ENCODE results near the gene SALL1.

DNA sequence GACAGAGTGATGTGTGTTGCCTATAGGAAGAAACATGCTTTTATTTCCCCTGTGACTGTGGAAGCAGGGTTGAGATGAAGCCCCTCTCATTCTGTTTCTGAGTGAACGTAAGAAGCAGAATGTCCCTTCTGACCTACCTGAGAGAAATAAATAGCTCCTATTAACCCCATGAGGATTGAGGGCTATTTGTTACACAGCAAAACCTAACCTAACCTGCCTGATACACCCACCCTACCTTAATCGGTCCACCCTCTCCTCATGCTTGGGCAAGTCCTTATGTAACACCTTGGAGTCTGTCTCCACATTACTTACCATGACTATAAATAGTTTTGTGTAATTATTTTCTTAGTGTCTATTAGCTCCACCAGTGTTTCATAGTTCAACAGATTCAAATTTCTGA is 41.9 kb downstream of the SALL1 start:
- TF ChIP-seq, protein P1, sequence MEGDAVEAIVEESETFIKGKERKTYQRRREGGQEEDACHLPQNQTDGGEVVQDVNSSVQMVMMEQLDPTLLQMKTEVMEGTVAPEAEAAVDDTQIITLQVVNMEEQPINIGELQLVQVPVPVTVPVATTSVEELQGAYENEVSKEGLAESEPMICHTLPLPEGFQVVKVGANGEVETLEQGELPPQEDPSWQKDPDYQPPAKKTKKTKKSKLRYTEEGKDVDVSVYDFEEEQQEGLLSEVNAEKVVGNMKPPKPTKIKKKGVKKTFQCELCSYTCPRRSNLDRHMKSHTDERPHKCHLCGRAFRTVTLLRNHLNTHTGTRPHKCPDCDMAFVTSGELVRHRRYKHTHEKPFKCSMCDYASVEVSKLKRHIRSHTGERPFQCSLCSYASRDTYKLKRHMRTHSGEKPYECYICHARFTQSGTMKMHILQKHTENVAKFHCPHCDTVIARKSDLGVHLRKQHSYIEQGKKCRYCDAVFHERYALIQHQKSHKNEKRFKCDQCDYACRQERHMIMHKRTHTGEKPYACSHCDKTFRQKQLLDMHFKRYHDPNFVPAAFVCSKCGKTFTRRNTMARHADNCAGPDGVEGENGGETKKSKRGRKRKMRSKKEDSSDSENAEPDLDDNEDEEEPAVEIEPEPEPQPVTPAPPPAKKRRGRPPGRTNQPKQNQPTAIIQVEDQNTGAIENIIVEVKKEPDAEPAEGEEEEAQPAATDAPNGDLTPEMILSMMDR (IDR thresholded peaks at IDR 0.05 in 2 of 3, conservative IDR thresholded peaks at IDR 0.05 in 1 of 3; ENCODE audit: borderline replicate concordance in 1 of 3, insufficient read depth in 1 of 3, low read depth in 2 of 3, low read length in 2 of 3), result no peak
- TF ChIP-seq POLR2A (IDR thresholded peaks at IDR 0.05; ENCODE audit: borderline replicate concordance, extremely low read depth, insufficient read depth, insufficient read length) (no peak), POLR2AphosphoS5 (IDR thresholded peaks at IDR 0.05; ENCODE audit: low read depth, low read length) (no peak), EGR1 (IDR thresholded peaks at IDR 0.05; ENCODE audit: low read depth) (no peak), JUND (IDR thresholded peaks at IDR 0.05) (no peak), SIN3A (IDR thresholded peaks at IDR 0.05; ENCODE audit: low read depth) (no peak), EZH2phosphoT487 (IDR thresholded peaks at IDR 0.05; ENCODE audit: borderline replicate concordance) (no peak)
- TF ChIP-seq, protein P2, sequence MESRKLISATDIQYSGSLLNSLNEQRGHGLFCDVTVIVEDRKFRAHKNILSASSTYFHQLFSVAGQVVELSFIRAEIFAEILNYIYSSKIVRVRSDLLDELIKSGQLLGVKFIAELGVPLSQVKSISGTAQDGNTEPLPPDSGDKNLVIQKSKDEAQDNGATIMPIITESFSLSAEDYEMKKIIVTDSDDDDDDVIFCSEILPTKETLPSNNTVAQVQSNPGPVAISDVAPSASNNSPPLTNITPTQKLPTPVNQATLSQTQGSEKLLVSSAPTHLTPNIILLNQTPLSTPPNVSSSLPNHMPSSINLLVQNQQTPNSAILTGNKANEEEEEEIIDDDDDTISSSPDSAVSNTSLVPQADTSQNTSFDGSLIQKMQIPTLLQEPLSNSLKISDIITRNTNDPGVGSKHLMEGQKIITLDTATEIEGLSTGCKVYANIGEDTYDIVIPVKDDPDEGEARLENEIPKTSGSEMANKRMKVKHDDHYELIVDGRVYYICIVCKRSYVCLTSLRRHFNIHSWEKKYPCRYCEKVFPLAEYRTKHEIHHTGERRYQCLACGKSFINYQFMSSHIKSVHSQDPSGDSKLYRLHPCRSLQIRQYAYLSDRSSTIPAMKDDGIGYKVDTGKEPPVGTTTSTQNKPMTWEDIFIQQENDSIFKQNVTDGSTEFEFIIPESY (IDR thresholded peaks at IDR 0.05; ENCODE audit: extremely low read depth, insufficient replicate concordance, low read length), result no peak
- TF ChIP-seq, protein P3, sequence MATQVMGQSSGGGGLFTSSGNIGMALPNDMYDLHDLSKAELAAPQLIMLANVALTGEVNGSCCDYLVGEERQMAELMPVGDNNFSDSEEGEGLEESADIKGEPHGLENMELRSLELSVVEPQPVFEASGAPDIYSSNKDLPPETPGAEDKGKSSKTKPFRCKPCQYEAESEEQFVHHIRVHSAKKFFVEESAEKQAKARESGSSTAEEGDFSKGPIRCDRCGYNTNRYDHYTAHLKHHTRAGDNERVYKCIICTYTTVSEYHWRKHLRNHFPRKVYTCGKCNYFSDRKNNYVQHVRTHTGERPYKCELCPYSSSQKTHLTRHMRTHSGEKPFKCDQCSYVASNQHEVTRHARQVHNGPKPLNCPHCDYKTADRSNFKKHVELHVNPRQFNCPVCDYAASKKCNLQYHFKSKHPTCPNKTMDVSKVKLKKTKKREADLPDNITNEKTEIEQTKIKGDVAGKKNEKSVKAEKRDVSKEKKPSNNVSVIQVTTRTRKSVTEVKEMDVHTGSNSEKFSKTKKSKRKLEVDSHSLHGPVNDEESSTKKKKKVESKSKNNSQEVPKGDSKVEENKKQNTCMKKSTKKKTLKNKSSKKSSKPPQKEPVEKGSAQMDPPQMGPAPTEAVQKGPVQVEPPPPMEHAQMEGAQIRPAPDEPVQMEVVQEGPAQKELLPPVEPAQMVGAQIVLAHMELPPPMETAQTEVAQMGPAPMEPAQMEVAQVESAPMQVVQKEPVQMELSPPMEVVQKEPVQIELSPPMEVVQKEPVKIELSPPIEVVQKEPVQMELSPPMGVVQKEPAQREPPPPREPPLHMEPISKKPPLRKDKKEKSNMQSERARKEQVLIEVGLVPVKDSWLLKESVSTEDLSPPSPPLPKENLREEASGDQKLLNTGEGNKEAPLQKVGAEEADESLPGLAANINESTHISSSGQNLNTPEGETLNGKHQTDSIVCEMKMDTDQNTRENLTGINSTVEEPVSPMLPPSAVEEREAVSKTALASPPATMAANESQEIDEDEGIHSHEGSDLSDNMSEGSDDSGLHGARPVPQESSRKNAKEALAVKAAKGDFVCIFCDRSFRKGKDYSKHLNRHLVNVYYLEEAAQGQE (IDR thresholded peaks at IDR 0.05; ENCODE audit: low read depth), result no peak
- TF ChIP-seq, protein P4, sequence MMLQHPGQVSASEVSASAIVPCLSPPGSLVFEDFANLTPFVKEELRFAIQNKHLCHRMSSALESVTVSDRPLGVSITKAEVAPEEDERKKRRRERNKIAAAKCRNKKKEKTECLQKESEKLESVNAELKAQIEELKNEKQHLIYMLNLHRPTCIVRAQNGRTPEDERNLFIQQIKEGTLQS (IDR thresholded peaks at IDR 0.05), result no peak
